MV-4-11 (cell line): ENCODE results near the gene FAM204A.
A peak's percentile ranks its signal among the peaks of the same experiment; 100 is the strongest.

Experiments
- DNase-seq: peaks from one replicate; lab custom pipeline; 2025; lab: John Stamatoyannopoulos, UW

FAM204A gene

GRCh38 chr10:118277871-118278270 is 64.3 kb downstream of the FAM204A start:
- DNase-seq = peak; percentile 16

GRCh38 chr10:118276727-118277126 is 65.4 kb downstream of the FAM204A start:
- DNase-seq = no peak

- DNase-seq = no peak
Measured at GRCh38 chr10:118276204-118276603, 65.9 kb downstream of the FAM204A start.

- DNase-seq = no peak
Measured at GRCh38 chr10:118273662-118274061, 68.5 kb downstream of the FAM204A start.

GRCh38 chr10:118272767-118273166 is 69.4 kb downstream of the FAM204A start:
- no peak for DNase-seq

GRCh38 chr10:118272149-118272721 is 69.9 kb downstream of the FAM204A start:
- DNase-seq = no peak

GRCh38 chr10:118271671-118272070 is 70.5 kb downstream of the FAM204A start:
- DNase-seq = no peak

GRCh38 chr10:118266098-118266748 is 75.9 kb downstream of the FAM204A start:
- no peak for DNase-seq

- no peak for DNase-seq
Measured at GRCh38 chr10:118264838-118265470, 77.2 kb downstream of the FAM204A start.

GRCh38 chr10:118264252-118264651 is 77.9 kb downstream of the FAM204A start:
- DNase-seq = no peak

- DNase-seq = no peak
Measured at GRCh38 chr10:118262538-118262937, 79.6 kb downstream of the FAM204A start.

- peak; percentile 31 for DNase-seq
Measured at GRCh38 chr10:118259288-118259906, 82.7 kb downstream of the FAM204A start.

- DNase-seq = no peak
Measured at GRCh38 chr10:118258285-118258684, 83.8 kb downstream of the FAM204A start.

- DNase-seq = no peak
Measured at GRCh38 chr10:118256825-118257570, 85.1 kb downstream of the FAM204A start.

GRCh38 chr10:118256209-118256608 is 85.9 kb downstream of the FAM204A start:
- DNase-seq = no peak

- no peak for DNase-seq
Measured at GRCh38 chr10:118255355-118255754, 86.8 kb downstream of the FAM204A start.

- DNase-seq = no peak
Measured at GRCh38 chr10:118254654-118255053, 87.5 kb downstream of the FAM204A start.

- no peak for DNase-seq
Measured at GRCh38 chr10:118253397-118253796, 88.7 kb downstream of the FAM204A start.

- no peak for DNase-seq
Measured at GRCh38 chr10:118251791-118252190, 90.3 kb downstream of the FAM204A start.

- no peak for DNase-seq
Measured at GRCh38 chr10:118249714-118250113, 92.4 kb downstream of the FAM204A start.
